Tibial nerve (tissue), 3 donors: ENCODE measurements around the gene SLC25A30.

Source experiments
- POLR2A ChIP-seq, 2 donors: fragments of 450-650 bp; IDR thresholded peaks; one replicate each; pipeline ENCODE4 v1.6.1; 2017; ENCODE audit warnings: antibody characterized with exemption in 2 of 2, mild to moderate bottlenecking in 2 of 2, moderate library complexity in 2 of 2
- TF ChIP-seq, protein P1 (sequence below), 5 experiments: fragments of 200-600 bp in 3 of 5; fragments of 450-650 bp in 2 of 5; sonication (generic) in 3 of 5; IDR thresholded peaks; one replicate each; pipeline ENCODE4 v1.5.1; 2016 to 2019; ENCODE audit warnings: antibody characterized with exemption in 5 of 5, mild to moderate bottlenecking in 3 of 5, moderate library complexity in 2 of 5

DNA sequence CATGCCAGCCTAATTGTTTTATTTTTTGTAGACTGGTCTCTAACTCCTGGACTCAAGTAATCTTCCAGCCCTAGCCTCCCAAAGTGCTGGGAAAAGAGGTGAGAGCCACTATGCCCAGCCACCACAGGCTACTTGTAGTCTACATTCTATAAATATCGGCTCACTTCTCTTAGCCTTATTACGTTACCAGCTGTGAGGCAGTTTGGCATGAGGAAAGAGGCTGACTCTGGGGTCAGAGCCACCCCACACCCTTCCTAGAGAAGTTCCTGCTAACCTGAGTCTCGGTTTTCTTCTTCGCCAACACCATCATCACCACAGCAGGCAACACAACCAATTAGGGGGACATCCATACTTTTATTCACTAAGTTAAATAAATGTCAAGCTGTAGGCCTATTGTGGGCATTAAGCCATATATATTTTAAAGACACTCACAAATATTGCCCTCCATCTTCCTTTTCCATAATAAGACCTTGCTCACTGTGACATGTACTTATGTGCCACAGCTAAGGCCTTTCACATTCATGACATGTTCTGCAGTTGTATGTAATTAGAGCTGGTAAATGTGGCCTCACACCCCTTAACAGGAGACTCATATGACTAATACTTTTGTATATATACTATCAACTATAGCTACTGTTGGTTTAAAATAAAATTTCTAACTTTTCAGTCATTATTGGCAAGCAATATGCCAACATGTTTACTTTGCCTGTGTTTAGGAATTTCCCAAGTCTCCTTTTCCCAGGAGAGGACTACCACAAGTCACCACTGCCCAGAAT lies 5.7 kb downstream of the SLC25A30 start:
- TF ChIP-seq, protein P1, sequence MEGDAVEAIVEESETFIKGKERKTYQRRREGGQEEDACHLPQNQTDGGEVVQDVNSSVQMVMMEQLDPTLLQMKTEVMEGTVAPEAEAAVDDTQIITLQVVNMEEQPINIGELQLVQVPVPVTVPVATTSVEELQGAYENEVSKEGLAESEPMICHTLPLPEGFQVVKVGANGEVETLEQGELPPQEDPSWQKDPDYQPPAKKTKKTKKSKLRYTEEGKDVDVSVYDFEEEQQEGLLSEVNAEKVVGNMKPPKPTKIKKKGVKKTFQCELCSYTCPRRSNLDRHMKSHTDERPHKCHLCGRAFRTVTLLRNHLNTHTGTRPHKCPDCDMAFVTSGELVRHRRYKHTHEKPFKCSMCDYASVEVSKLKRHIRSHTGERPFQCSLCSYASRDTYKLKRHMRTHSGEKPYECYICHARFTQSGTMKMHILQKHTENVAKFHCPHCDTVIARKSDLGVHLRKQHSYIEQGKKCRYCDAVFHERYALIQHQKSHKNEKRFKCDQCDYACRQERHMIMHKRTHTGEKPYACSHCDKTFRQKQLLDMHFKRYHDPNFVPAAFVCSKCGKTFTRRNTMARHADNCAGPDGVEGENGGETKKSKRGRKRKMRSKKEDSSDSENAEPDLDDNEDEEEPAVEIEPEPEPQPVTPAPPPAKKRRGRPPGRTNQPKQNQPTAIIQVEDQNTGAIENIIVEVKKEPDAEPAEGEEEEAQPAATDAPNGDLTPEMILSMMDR (IDR thresholded peaks at IDR 0.05) = no peak
- no peak for TF ChIP-seq POLR2A (IDR thresholded peaks at IDR 0.05)
